Activated naive CD4-positive, alpha-beta T cell treated with anti-CD3 and anti-CD28 coated beads for 36 hours (primary cell): ENCODE measurements around the gene PI3. TPM values are rescaled to one million over a fixed set of nuclear protein-coding genes. Genes with fewer than 3 reads are reported as not detected.
"Not testable (repeated sequence)": the region's sequence is repeated elsewhere in the genome, so short reads cannot be mapped to it uniquely, and the experiment has no call there.

ENCODE experiments used
- CTCF ChIA-PET: fragments of 350-600 bp; sonication (Branson Sonifier 250); formaldehyde crosslinking; loops from one replicate; lab custom pipeline; 2021; ENCODE audit warnings: antibody characterized with exemption; lab: Charles Lee
- DNase-seq: peaks from one replicate; pipeline ENCODE4 v3.0.0-alpha.2; 2020
- H3K27ac Mint-ChIP-seq: one replicate; pipeline ENCODE4 v1.8.0; 2021; ENCODE audit warnings: mild to moderate bottlenecking, mixed read lengths
- H3K27me3 Mint-ChIP-seq: one replicate; pipeline ENCODE4 v1.8.0; 2021; ENCODE audit warnings: low read depth, mixed read lengths
- H3K36me3 Mint-ChIP-seq: one replicate; pipeline ENCODE4 v1.8.0; 2021; ENCODE audit warnings: low read depth, mixed read lengths
- H3K4me1 Mint-ChIP-seq: one replicate; pipeline ENCODE4 v1.8.0; 2021; ENCODE audit warnings: low read depth, mixed read lengths
- H3K4me3 Mint-ChIP-seq: one replicate; pipeline ENCODE4 v1.8.0; 2021; ENCODE audit warnings: mild to moderate bottlenecking, moderate library complexity, mixed read lengths
- H3K9me3 Mint-ChIP-seq: one replicate; pipeline ENCODE4 v1.8.0; 2021; ENCODE audit warnings: mixed read lengths
- intact Hi-C: fragments of 100-400 bp; cut with micrococcal nuclease; formaldehyde crosslinking; loops from one replicate; pipeline ENCODE4 v1.15.1; 2023
- total RNA-seq, 2 experiments: library from RNA; stranded (reverse); gene quantifications; one replicate each; pipeline ENCODE4 v1.2.3, GENCODE V29; 2021

PI3 gene
- total RNA-seq, 2 experiments from 2014 or later: not detected

DNA sequence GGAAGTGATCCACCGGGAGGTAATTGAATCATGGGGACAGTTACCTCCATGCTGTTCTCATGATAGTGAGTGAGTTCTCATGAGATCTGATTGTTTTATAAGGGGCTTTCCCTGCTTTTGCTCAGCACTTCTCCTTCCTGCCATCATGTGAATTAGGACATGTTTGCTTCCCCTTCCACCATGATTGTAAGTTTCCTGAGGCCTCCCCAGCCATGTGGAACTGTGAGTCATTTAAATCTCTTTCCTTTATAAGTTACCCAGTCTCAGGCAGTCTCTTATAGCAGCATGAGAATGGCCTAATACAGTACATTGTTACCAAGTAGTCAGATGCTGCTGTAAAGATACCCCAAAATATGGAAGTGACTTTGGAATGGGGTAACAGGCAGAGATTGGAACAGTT lies 19.9 kb upstream of the PI3 start:
- intact Hi-C loops, H3K4me1 Mint-ChIP-seq, DNase-seq, CTCF ChIA-PET, H3K36me3 Mint-ChIP-seq, H3K4me3 Mint-ChIP-seq, H3K27ac Mint-ChIP-seq: not testable (repeated sequence)
- Mint-ChIP-seq H3K27me3 (peaks cover 14% of the 10 kb centered on the region), H3K9me3 (peaks cover 13% of the 10 kb centered on the region)

DNA sequence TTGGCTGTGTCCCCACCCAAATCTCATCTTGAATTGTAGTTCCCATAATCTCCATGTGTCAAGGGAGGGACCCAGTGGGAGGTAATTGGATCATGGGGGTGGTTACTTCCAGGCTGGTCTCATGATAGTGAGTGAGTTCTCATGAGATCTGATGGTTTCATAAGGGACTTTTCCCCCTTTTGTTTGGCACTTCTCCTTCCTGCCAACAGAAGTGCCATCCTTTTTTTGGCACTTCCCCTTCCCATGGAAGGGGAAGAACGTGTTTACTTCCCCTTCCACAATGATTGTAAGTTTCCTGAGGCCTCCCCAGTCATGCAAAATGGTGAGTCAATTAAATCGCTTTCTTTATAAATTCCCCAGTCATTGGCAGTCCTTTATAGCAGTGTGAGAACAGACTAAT lies 18.0 kb upstream of the PI3 start:
- Mint-ChIP-seq H3K9me3 (peaks cover 13% of the 10 kb centered on the region), H3K27me3 (peaks cover 22% of the 10 kb centered on the region), H3K4me1 (no peaks in the 10 kb centered on the region)

DNA sequence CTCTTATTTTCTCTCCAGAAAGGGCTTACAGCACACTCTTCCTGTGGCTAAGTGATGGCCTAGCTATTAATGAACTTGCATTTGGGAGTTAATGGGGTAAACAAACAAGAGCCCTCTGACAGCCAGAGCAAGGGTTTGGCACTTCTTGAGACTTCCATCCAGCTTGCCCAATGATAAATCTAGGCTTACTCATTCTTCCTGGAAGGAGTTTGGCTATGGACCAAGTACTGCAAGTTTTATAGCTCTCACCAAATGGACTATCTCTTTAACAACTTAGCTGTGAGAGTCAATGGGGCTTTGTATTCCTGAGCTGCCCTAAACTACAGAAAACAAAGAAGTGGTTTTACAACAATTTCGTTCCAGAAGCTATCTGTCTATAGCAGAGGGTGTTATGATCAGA lies 16.7 kb upstream of the PI3 start:
- Mint-ChIP-seq H3K36me3 (no peaks in the 10 kb centered on the region), H3K27ac (no peak overlapping the region), H3K9me3 (peaks cover 16% of the 10 kb centered on the region), H3K4me3 (no peak overlapping the region), H3K4me1 (no peaks in the 10 kb centered on the region), H3K27me3 (peaks cover 28% of the 10 kb centered on the region)
- intact Hi-C loops: no loop called here
- no peak for DNase-seq
- CTCF ChIA-PET: no interaction called here

More for the DNA sequence above, 18.0 kb upstream of the PI3 start:
- Mint-ChIP-seq H3K4me3 (no peak overlapping the region), H3K27ac (no peak overlapping the region), H3K36me3 (no peaks in the 10 kb centered on the region)
- CTCF ChIA-PET: no interaction called here
- intact Hi-C loops: no loop called here
- no peak for DNase-seq

DNA sequence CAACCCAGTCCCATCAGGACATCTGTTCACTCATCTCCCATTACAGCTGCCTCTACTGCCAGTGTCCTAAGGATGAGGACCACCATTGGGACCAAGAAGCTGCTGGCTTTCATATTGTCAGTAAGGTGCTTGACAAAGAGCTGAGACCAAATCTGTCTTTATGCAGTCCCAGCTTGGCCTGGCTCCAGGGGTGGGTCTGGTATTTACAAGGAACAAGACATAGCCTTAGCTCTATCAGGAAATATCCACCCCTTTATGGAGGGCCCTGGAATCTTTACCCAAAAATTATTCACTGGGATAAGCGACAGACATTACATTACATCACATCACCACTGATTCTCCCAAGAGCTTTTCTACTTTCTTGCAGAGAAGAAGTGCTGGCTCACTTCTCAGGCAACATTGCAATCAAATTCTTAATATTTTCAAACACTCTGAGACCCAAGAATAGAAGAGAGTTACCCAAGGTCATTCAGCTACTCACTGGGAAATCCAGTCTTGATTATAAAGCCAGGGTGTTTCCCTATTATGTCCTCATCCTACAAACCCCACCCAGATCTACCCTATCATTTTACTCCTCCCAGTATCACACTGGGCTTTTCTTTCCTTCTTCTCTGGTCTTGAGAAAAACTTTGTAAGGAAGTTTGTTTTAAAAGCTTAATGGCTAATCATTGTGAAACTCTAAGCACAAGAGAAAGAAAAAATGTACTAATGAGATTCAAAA lies 11.5 kb upstream of the PI3 start:
- CTCF ChIA-PET: interaction anchor here (1.0 to 2.1 kb wide), 2 partner anchors 10 to 24 kb away, joined by 3 to 8 read pairs; no protein-coding TSS in a partner anchor

DNA sequence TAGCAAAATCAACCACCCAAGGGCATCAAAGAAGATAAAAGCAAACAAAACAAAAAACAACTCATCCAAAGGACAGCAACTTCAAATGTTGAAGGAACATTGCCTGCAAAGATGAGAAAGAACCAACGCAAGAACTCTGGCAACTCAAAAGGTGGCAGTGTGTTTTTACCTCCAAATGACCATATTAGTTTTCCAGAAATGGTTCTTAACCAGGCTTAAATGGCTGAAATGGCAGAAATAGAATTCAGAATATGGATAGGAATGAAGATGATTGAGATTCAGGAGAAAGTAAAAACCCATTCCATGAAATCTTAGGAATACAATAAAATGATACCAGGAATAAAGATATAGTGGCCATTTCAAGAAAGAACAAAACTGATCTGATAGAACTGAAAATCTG lies 9.8 kb upstream of the PI3 start:
- intact Hi-C loops: no loop called here
- DNase-seq: no peak
- H3K27ac Mint-ChIP-seq: no peak overlapping the region
- no peaks in the 10 kb centered on the region for H3K4me1 Mint-ChIP-seq
- CTCF ChIA-PET: no interaction called here
- H3K9me3 Mint-ChIP-seq: peaks cover 3% of the 10 kb centered on the region
- peaks cover 48% of the 10 kb centered on the region for H3K27me3 Mint-ChIP-seq
- no peak overlapping the region for H3K4me3 Mint-ChIP-seq
- no peaks in the 10 kb centered on the region for H3K36me3 Mint-ChIP-seq

More for the DNA sequence above, 11.5 kb upstream of the PI3 start:
- H3K4me3 Mint-ChIP-seq: no peak overlapping the region
- no peaks in the 10 kb centered on the region for H3K4me1 Mint-ChIP-seq
- intact Hi-C loops: no loop called here
- no peak overlapping the region for H3K27ac Mint-ChIP-seq
- DNase-seq: no peak
- H3K36me3 Mint-ChIP-seq: no peaks in the 10 kb centered on the region
- H3K9me3 Mint-ChIP-seq: peaks cover 13% of the 10 kb centered on the region
- peaks cover 52% of the 10 kb centered on the region for H3K27me3 Mint-ChIP-seq

DNA sequence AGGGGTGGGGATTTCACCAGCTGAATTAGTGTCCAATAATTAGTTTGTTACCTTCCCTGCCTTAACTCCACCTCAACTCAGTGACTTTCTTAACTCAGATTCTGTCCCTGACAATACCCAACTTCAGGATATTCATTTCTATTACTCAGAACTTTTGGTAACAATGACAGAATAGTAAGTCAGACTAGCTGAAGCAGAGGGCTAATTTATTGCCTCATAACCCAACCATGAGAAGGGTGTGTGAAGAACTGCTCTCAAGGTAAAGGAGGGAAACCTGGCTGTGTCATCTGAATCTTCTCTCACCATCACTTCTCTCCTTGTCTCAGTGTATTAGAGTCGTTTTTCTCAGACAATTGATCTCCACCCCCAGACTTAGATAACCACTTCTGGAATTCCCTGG lies 1.2 kb upstream of the PI3 start:
- H3K9me3 Mint-ChIP-seq: no peaks in the 10 kb centered on the region
- intact Hi-C loops: no loop called here
- no peak for DNase-seq
- H3K27me3 Mint-ChIP-seq: peaks cover 4% of the 10 kb centered on the region
- H3K36me3 Mint-ChIP-seq: no peaks in the 10 kb centered on the region
- CTCF ChIA-PET: interaction anchor here (0.5 kb wide), 1 partner anchor 488 kb away, joined by 4 read pairs; no protein-coding TSS in a partner anchor
- H3K4me1 Mint-ChIP-seq: no peaks in the 10 kb centered on the region
- no peak overlapping the region for H3K27ac Mint-ChIP-seq
- no peak overlapping the region for H3K4me3 Mint-ChIP-seq

DNA sequence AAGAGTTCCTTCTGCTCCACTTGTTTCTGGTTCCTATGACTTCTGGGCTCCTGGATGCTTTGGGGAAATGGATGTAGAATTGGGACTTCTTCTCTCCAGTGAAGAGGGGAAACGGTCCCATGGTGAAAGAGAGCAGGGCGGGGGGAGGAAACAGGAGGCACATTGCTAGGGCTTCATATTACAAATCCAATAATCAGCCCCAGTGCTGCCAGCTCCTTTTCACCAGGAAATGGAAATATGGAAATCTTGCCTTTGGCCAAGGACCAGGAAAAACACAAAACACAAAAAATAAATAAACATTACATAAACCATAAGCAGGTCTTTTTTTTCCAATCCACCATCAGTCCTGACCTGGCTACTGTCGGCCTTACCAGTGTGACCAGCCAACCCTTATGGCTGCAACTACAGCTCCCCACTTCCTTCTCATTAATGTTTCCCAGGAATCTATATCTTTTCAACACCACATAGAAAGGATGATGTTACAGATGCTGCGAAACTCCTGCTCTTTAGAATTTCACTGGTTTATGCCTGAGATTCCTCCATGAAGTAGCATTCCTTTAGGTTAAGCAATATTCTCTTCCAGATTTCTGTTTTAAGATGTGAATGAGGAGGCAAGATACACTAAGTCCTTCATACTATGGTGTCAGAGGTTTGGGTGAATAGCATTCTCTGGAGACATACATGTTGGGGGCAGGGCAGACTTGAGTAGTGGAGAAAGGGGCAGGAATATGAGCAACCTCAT lies 2.0 kb downstream of the PI3 start:
- DNase-seq: no peak
- Mint-ChIP-seq H3K4me1 (no peaks in the 10 kb centered on the region), H3K27me3 (no peaks in the 10 kb centered on the region), H3K4me3 (no peak overlapping the region), H3K27ac (no peak overlapping the region), H3K9me3 (no peaks in the 10 kb centered on the region), H3K36me3 (no peaks in the 10 kb centered on the region)
- intact Hi-C loops: no loop called here
- CTCF ChIA-PET: interaction anchor here (0.6 kb wide), 1 partner anchor 8 kb away, joined by 3 read pairs; no protein-coding TSS in a partner anchor

DNA sequence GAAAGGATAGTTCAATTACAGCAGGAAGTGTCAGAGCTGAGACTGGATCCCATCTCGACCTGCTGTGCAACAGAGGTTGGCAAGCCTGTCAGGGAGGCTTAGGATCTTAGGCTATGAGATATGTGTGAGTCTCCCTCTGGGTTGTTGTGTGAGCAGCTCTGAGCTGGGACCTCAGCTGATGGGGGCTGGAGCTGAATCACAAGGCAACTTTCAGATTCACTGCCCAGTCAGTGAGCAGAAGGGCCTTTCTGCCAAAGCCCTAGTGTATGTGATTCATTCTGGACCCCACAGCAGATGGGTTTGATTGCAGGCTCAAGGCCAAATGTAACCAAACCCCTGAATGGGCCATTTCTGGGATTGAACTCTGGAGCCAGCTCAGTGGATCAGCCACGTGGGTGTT lies 4.5 kb downstream of the PI3 start:
- Mint-ChIP-seq H3K36me3 (no peaks in the 10 kb centered on the region), H3K4me1 (no peaks in the 10 kb centered on the region), H3K27me3 (peaks cover 2% of the 10 kb centered on the region), H3K4me3 (no peak overlapping the region), H3K27ac (no peak overlapping the region), H3K9me3 (no peaks in the 10 kb centered on the region)
- intact Hi-C loops: no loop called here
- CTCF ChIA-PET: interaction anchor here (0.6 kb wide), 1 partner anchor 13 kb away, joined by 3 read pairs; no protein-coding TSS in a partner anchor
- no peak for DNase-seq

DNA sequence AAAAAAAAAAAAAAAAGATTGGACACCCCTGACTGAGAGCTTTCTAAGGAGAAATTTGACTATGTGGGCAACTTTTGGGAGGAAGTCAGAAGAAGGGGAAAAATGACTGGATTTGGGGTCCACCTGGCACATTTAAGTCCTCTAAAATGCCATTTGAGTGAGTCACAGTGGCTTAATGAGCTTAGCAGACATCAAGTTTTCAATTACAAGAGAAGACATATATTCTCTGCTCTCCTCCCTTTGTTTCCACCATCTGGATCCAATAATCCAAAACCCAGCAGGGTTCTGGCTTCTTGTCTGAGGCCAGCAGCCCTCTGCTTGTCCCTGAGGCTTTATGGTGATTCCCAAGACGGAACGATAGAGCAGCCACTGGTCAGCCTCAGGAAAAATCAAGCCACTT lies 6.9 kb downstream of the PI3 start:
- no peak overlapping the region for H3K27ac Mint-ChIP-seq
- intact Hi-C loops: no loop called here
- CTCF ChIA-PET: interaction anchor here (0.6 kb wide), 1 partner anchor 43 kb away, joined by 5 read pairs; no protein-coding TSS in a partner anchor

DNA sequence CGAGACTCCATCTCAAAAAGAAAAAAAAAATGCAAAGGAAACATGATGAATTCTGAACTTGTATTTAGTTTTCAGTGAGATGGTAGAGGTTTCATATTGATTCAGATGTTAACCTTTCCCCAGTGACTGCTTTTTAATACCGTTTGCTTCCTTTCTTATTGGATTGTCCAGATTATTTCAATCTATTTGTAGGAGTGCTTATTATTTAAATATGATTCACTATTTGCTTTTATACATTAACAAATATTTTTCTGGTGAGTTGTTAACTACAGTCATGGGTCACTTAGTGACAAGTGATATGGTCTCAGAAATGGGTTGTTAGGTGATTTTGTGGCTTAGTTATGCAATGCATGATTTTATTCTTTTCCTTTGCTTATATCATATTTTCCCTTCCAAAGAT lies 8.4 kb downstream of the PI3 start:
- CTCF ChIA-PET: no interaction called here
- no peak overlapping the region for H3K4me3 Mint-ChIP-seq
- peaks cover 2% of the 10 kb centered on the region for H3K27me3 Mint-ChIP-seq
- H3K27ac Mint-ChIP-seq: no peak overlapping the region
- H3K9me3 Mint-ChIP-seq: no peaks in the 10 kb centered on the region
- H3K36me3 Mint-ChIP-seq: no peaks in the 10 kb centered on the region
- H3K4me1 Mint-ChIP-seq: no peaks in the 10 kb centered on the region
- DNase-seq: no peak
- intact Hi-C loops: no loop called here

More for the DNA sequence above, 6.9 kb downstream of the PI3 start:
- no peaks in the 10 kb centered on the region for H3K9me3 Mint-ChIP-seq
- DNase-seq: no peak
- no peaks in the 10 kb centered on the region for H3K36me3 Mint-ChIP-seq
- H3K4me3 Mint-ChIP-seq: no peak overlapping the region
- peaks cover 2% of the 10 kb centered on the region for H3K27me3 Mint-ChIP-seq
- H3K4me1 Mint-ChIP-seq: no peaks in the 10 kb centered on the region

DNA sequence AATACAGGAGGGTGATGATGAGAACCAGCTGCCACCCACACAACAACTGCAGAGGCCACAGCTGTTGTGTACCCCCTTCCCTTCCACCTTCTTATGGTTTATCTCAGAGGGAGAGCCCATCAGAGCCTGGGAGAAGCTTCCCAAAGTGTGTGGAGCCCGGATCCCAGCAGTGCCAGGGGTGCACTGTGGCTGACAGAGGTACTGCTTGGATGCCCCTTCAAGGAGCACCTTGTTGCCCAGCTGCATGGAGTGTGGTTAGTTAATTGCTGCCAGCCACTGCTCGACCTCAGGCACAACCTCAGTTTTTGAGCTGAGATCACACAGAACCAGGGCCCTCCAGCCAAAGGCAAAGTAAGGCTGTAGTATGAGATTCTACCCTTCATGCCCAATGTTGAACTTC lies 13.0 kb downstream of the PI3 start:
- Mint-ChIP-seq H3K27ac (no peak overlapping the region), H3K36me3 (no peaks in the 10 kb centered on the region), H3K4me1 (no peaks in the 10 kb centered on the region), H3K27me3 (no peaks in the 10 kb centered on the region), H3K9me3 (no peaks in the 10 kb centered on the region), H3K4me3 (no peak overlapping the region)
- intact Hi-C loops: no loop called here
- no peak for DNase-seq
- CTCF ChIA-PET: interaction anchor here (1.1 to 1.3 kb wide), 2 partner anchors 42 to 49 kb away, joined by 3 to 5 read pairs; no protein-coding TSS in a partner anchor

DNA sequence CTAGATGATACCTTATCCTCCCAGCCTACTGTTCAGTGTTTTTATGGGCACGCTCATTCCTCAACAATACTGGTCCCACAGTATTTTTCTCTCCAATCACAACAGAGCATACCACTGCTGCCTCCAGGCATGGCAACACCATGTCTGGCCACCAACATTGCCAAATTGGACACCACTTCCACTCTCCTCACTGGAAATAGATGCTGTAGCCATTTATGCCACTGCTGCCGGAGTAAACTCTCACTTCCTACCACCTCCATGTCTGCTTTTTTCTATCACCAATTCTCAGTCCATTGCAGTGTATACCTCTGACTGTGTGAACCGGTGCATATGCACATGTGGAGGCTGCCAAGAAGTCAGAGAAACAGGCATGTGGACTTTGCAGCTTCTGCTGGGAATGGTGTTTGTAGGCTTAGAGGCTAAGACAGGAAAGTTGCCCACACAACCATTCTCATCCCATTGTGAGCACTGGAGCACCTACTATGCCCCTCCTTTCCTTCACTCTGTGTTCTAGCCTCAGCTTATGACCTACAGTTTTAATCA lies 14.4 kb downstream of the PI3 start:
- H3K4me3 Mint-ChIP-seq: no peak overlapping the region
- H3K9me3 Mint-ChIP-seq: no peaks in the 10 kb centered on the region
- no peak for DNase-seq
- intact Hi-C loops: no loop called here
- H3K36me3 Mint-ChIP-seq: no peaks in the 10 kb centered on the region
- H3K27me3 Mint-ChIP-seq: no peaks in the 10 kb centered on the region
- no peaks in the 10 kb centered on the region for H3K4me1 Mint-ChIP-seq
- CTCF ChIA-PET: no interaction called here
- no peak overlapping the region for H3K27ac Mint-ChIP-seq
